Measurements from ENCODE around the gene PRKG1.

DNA sequence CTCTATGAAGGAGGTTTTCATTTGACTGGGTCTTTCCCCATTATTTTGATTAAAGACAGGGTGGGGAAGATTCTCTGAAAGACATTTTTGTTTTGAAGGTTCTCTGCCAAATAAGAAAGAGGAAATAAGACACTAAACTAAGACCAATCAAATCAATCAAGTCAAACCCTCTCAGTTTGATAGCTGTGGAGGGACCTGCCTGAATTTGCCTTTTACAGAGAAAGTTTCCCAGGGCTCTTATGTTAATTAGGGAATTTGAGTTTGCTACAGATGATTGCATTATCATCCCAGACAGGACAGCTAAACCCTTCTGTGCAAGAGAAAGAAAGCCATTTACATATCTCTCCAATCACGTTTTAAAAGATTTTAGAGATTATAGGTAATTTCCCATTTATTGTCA is 545.1 kb downstream of the PRKG1 start:
- no peak for TF ChIP-seq POLR2AphosphoS5 (IDR thresholded peaks at IDR 0.05; ENCODE audit: low read depth)
- no peak for TF ChIP-seq CTCF (IDR thresholded peaks at IDR 0.05; ENCODE audit: insufficient read depth, low read length)
- TF ChIP-seq SPI1 (IDR thresholded peaks at IDR 0.05; ENCODE audit: borderline replicate concordance, low read depth), result no peak

Data from HL-60 (cell line).